RPMI8226 (cell line): ENCODE data around the gene SLX9.
"Not testable (repeated sequence)": the region's sequence is repeated elsewhere in the genome, so short reads cannot be mapped to it uniquely, and the experiment has no call there.

Source experiments
- DNase-seq: peaks from one replicate; pipeline ENCODE4 v3.0.0-alpha.2; 2015

The SLX9 gene

GRCh38 chr21:44962403-44962966 lies 22.7 kb downstream of the SLX9 start:
- DNase-seq = no peak

DNA sequence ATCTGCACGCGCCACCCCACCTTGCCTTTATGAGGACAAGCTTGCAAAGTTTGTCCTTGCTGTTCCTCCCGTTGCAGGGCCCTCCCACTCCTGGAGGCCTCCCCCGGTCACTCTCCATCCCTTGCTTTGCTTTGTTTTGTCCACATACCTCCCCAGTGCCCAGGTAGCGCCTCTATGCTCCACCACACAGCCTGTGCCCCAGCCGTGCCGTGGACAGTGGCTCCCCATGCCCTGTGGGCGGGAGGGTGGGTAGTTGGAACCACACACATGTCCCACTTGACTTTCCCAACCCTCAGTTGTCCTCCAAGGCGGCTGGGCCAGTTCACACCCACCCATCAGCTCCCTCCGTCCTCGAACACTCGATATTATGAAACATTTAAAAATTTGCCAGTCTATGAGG lies 24.6 kb downstream of the SLX9 start:
- DNase-seq = no peak

DNA sequence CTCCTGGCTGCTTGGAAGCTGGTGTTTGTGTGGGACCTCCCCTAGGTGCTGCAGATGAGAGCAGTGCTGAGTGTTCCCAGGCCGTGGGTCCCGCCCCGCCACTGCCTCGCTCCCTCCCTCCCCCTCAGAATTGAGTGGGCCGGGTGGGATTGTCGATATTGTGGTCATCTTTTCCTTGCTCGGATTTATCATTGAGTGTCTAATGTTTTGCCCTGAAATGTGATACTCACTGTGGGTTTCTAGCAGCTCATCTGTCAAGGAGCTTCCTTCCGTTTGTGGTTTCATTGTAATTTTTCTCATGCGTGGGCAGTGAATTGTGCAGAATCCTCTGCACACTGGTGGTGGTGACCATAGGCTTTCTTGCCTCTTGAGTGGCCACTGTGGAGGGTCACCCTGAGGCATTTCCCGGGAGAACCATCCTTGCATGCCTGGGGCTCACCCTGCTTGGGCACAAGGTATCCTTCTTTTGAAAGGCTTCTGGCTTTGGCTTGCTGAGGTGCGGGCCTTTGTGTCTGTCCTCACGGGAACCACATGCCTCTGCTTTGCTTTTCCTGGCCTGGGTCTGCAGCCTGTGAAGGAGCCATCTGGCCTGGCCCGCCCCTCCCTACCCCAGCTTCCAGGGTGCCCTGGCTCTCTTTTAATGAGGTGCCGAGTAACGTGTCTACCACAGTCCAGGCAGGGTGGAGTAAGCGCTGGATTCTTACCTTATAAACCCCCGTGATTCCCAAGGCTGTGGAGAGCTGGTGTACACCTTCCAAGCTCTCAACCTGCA lies 25.6 kb downstream of the SLX9 start:
- DNase-seq = no peak

DNA sequence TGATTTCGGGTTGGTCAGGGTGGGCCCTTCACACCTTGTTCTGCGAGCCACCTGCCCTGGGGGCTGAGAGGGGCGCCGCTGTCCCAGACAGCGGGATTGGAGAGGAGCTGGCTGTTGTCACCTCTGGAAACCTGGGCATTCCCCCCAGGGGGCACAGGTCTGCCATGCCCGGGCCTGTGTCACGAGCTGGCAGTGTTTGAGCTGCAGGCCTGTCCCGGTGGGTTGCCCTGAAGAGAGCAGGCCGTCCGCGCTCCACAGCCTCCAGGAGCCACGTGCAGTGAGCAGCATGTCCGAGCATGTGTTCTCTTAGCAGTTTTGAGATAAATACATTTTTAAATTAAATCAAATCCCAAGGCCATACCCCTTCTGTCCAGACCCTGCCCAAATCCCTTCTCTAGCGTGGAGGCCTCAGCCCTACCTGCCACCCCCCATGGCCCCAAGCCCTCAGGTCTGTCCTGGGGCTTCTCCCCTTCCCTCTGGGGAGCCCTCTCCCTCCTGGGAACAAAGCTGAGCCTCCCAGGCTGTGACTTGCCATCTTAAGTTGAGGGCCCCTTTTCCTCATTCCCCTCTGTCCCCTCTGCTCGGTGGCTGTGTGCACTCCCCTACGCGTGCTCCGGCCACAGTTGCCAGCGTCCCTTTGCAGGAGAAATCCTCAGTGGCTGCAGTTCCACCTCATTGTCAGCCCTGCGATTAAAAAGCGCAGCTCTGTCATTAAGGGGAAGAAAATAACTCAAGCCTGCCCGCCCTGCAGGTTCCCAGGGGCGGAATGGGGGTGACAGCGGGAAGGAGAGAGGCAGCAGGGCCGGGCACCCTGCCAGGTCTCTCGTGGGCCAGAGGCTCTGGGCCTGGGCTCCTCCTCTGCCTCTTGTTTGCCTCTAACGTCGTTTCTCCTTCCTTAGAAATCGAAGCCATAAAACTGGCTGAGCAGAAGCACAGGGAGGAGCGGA lies 26.6 kb downstream of the SLX9 start:
- DNase-seq = no peak

DNA sequence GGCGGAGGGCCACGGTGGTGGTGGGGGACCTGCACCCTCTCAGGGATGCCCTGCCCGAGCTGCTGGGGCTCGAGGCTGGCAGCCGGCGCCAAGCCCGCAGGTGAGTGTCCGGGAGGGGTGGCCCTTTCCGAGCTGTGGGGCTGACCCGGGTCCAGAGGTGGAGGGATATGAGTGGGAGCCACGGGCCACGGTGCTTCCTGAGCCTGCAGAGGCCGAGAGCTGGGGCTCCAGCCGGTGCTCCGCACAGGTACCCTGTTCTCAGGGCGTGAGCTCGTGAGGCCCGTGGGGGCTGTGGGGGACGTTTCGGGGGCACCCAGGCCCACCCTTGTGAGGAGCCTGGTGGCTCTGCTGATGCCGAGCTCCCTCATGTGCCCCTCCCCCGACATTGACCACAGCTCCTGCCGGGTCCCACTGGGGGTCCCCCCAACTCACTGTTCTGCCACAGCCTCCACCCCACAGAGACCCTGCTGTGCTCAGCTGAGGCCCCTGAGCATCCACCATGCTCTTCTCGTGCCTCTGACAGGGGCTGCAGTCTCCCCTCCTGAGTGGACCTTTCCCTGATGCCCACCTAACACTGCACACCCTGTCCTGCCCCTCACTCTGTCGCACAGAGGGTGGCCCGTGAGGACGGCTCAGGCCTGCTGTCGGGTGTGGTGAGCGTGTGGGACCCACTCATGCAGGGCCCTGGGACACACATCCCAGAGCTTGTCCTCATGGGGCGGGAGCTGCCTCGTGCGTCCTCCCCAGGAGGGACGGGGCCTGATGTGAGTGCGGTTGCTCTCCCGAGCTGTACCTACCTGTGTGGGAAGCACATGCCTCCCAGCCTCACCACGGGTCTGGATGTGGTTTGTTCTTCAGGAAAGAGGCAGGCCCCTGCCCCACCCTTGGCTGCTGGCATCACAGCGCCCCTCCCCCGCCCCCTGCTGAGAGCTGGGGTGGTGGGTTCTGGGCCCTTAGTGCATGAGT lies 27.5 kb downstream of the SLX9 start:
- DNase-seq = no peak

GRCh38 chr21:44969066-44969670 lies 29.3 kb downstream of the SLX9 start:
- no peak for DNase-seq

DNA sequence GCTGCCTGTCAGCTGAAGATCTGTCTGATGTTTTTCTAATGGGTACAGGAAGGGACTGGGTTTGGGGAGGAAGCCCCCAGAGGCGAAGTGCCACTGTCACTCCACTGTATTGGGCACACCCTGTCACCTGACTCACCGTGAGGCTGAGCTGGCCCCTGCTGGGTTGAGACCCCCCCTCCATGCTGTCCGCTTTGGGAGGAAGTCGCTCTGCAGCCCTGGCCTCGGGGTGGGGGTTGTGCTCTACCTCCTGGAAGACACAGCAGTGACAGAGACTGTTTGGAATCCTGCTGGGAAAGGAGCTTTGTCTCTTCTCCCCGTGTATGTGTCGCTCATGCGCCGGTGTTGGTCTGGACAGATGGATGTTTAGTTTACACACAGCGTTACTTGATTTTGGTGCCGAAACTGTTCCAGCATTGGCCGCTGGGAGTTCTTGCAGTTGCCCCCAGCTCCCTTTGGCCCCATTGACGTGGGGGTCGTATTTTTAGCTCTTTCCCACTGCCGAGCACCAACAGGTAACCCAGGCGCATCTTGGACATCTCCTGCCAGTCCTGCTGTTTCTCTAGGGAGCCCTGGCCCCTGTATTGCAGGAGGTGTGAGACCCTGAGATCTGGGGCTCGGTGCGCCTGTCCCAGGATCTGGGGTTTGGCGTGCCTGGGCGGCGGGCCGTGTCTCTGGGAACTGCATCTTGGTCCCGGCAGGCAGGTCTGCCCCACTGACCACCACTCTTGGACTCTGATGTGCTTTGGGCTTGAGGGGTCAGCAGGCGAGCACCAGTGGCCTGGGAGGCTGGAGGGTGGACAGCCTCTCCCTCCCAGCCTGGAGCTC lies 30.3 kb downstream of the SLX9 start:
- DNase-seq = no peak

- DNase-seq = no peak
Measured at GRCh38 chr21:44970766-44971671, 31.2 kb downstream of the SLX9 start.

GRCh38 chr21:44971672-44971995 lies 31.8 kb downstream of the SLX9 start:
- DNase-seq = no peak

- DNase-seq = no peak
Measured at GRCh38 chr21:44972301-44972814, 32.5 kb downstream of the SLX9 start.

DNA sequence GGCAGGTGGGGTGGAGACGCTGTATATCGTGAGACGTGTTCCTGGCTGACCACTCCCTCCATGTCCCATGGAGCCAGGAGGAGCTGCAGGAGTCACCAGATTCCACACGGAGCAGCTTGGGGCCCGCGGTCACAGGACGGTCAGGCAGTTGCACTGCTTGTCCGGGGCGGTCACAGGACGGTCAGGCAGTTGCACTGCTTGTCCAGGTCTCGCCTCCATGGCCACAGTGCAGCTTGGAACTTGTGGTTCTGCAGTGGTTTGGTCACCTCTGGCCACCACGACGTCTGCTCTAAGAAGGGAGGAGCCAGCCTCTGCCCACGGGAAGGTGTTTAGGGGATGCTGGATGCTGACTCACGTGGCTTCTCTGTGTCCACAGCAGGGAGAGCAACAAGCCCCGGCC lies 33.0 kb downstream of the SLX9 start:
- no peak for DNase-seq

- DNase-seq = no peak
Measured at GRCh38 chr21:44973598-44973997, 33.8 kb downstream of the SLX9 start.

DNA sequence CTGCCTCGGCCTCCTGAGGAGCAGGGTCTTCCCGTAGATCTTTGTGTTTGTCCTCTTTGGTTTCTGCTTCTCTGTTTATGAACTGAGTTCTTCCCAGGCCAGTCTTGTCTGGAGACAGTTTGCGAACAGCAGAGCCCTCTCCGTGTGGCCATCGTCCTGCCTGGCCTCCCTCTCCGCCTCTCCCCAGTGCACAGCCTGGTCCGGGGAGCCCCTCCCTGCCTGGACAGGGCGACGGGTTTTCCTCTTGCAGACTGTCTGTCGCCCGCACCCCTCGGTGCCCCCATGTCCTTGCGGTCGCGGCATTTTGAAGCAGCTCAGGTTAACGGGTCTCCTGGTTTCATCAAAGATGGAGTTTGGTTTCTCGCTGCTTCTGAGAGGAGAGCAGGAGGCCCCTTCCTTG lies 34.8 kb downstream of the SLX9 start:
- DNase-seq = no peak

DNA sequence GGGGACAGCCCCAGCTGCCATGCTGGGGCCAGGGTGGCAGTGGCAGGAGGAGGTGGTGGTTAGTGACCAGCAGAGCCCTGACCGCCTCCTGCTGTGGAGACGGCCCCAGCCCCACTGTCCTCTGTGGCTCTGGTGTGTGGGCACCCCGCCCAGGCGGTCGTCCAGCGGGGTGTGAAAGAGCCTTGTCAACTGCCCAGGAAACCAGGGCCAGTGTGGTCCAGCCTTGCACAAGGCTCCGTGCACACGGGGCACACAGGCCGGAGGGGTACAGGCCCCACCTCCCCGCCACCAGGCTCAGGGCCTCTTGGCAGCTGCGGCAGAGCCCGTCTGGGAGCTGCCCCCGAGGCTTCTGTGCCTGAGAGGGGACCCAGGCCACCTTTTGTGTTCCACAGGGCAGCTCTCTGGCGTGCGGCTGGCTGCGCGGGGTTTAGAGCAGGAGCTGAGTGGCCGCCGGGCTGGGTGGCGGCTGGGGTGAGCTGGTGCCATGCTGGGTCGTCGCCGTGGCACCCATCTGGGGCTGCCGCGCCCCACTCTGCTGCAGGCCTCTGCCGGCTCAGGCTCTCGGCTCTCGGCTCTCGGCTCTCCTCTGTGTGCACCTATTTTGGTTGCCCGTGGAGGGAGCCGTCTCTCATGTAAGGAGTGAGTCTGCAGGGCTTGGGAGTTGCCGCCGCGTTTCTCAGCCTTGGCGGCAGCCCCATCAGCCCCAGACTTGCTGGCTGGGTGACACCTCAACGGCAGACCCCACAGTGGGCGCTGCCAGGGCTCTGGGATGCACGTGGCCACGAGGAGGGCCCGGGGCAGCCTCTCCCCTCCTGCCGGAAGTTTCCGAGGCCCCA lies 36.1 kb downstream of the SLX9 start:
- DNase-seq = no peak

- DNase-seq = not testable (repeated sequence)
Measured at GRCh38 chr21:44976556-44977393, 36.9 kb downstream of the SLX9 start.

GRCh38 chr21:44977616-44978340 lies 37.9 kb downstream of the SLX9 start:
- DNase-seq = no peak
